Inferior parietal cortex (tissue), 1 donor: Measurements from ENCODE around the gene CHCHD3.
A peak's percentile ranks its signal among the peaks of the same experiment; 100 is the strongest.

Experiments used
- DNase-seq: peaks from one replicate; pipeline ENCODE4 v3.0.0-alpha.2; 2016; ENCODE audit errors: extremely low spot score

CHCHD3 gene

GRCh38 chr7:133077394-133077793, 4.5 kb downstream of the CHCHD3 start:
- DNase-seq = no peak

- no peak for DNase-seq
Observed at GRCh38 chr7:133076142-133076541, 5.7 kb downstream of the CHCHD3 start.

GRCh38 chr7:133071506-133071905, 10.4 kb downstream of the CHCHD3 start:
- DNase-seq = no peak

- DNase-seq = no peak
Observed at GRCh38 chr7:133070562-133070961, 11.3 kb downstream of the CHCHD3 start.

- DNase-seq = no peak
Observed at GRCh38 chr7:133065301-133065700, 16.6 kb downstream of the CHCHD3 start.

GRCh38 chr7:133064082-133064820, 17.6 kb downstream of the CHCHD3 start:
- DNase-seq = no peak

- DNase-seq = no peak
Observed at GRCh38 chr7:133061792-133062191, 20.1 kb downstream of the CHCHD3 start.

GRCh38 chr7:133061357-133061756, 20.5 kb downstream of the CHCHD3 start:
- no peak for DNase-seq

GRCh38 chr7:133060004-133060403, 21.9 kb downstream of the CHCHD3 start:
- no peak for DNase-seq

GRCh38 chr7:133059263-133059662, 22.6 kb downstream of the CHCHD3 start:
- no peak for DNase-seq

- no peak for DNase-seq
Observed at GRCh38 chr7:133056370-133057238, 25.3 kb downstream of the CHCHD3 start.

GRCh38 chr7:133054162-133054840, 27.6 kb downstream of the CHCHD3 start:
- no peak for DNase-seq

- no peak for DNase-seq
Observed at GRCh38 chr7:133053321-133053891, 28.5 kb downstream of the CHCHD3 start.

GRCh38 chr7:133052826-133053225, 29.1 kb downstream of the CHCHD3 start:
- no peak for DNase-seq

GRCh38 chr7:133052401-133052756, 29.5 kb downstream of the CHCHD3 start:
- DNase-seq = no peak

- no peak for DNase-seq
Observed at GRCh38 chr7:133051719-133052400, 30.0 kb downstream of the CHCHD3 start.

GRCh38 chr7:133051066-133051465, 30.8 kb downstream of the CHCHD3 start:
- peak; percentile 36 for DNase-seq

GRCh38 chr7:133050200-133050995, 31.5 kb downstream of the CHCHD3 start:
- no peak for DNase-seq

- DNase-seq = no peak
Observed at GRCh38 chr7:133048589-133048988, 33.3 kb downstream of the CHCHD3 start.

- DNase-seq = no peak
Observed at GRCh38 chr7:133047321-133047720, 34.6 kb downstream of the CHCHD3 start.
